ENCODE data around the gene OCA2.
"Not testable (repeated sequence)": the region's sequence is repeated elsewhere in the genome, so short reads cannot be mapped to it uniquely, and the experiment has no call there.

The OCA2 gene

GRCh38 chr15:28021281-28022039 is 77.7 kb downstream of the OCA2 start:
- peak; percentile 75 for DNase-seq

DNA sequence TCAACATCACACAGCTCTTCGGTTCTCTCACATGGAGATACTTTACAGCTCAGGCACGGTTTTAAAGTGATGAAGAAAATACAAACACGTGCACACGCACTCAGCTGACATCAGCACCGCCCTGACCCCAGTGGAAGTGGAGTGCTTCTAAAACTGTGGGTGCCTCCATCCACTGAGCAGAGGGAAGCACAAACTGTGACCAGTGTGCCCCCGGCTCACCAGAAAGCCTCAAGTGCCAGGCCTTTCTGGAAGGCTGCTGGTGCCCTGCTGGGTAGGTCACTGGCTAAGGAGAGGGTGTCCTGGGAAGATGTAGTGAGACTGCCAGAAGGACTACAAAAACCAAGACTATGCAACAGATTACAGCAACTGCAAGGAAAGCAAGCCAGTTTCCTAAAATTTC is 78.5 kb downstream of the OCA2 start:
- DNase-seq, result no peak

DNA sequence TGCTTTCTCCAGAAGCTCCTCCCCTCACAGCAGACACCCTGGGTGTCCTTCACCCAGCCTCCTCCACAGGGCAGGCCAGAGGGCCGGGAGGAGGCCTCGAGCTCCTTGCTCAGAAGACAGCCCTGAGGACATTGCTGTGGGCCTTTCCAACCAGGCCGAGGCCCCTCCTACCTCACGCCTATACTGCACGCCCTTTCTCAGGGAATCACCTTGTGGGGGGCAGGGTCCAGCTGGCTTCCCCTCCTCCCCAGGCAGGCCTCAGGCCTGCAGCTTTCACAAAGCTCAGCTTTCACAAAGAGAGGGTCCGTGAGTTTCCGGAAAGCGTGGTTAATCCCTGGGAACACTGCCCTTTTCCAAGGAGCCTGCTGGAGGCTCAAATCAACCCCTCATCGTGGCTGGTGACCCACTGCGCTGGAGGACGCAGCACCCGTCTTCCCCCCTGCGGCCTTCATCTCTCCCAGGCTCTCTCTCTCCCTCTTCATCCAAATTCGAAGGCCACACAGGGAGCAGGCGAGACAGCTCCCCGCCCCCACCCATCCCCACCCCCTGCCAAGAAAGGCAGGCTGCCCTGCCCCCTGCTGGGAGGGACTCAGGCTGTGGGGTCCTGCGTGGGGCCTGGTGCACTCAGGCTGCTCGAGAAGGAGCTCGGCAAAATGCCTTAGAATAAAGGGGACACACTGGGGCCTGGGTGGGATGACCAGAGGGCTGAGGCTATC is 79.4 kb downstream of the OCA2 start:
- no peak for DNase-seq

DNA sequence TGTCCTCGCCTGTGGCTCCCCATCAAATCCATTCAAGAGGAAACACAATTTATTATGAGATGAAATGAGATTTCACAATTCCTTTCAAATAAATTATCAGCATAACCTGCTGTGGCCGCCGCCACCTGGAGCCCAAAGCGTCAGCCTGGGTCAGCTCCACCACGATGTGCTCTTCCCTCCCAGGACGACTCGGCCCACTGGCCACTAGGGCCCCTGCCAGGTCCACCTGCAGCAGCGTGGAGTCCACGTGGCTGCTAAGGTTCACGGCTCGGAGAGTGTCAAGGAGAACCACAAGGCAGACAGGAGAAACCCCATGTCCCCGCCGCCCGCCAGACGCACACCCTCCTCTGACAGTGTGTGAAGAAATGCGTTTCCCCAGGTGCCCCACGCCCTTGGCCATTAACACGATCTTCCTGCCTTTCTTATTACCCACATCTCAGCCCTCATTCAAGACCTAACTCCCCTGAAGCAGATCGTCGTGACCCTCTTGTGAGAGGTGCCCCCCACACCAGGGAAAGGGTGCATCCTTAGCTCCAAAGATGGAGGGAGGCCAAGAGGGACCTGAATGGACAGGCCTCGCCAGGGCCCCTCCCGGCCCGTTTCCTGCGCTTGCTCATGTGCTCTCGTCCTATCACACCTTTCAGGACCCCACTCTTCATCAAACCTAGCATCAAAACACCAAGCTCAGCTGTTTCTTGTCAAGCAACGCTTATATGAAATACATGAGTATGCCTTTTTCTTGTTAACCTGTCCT is 80.6 kb downstream of the OCA2 start:
- DNase-seq, result no peak

GRCh38 chr15:28017423-28017924 is 81.6 kb downstream of the OCA2 start:
- DNase-seq, result no peak

GRCh38 chr15:28015855-28016254 is 83.3 kb downstream of the OCA2 start:
- no peak for DNase-seq

GRCh38 chr15:28014623-28015200 is 84.4 kb downstream of the OCA2 start:
- DNase-seq, result no peak

DNA sequence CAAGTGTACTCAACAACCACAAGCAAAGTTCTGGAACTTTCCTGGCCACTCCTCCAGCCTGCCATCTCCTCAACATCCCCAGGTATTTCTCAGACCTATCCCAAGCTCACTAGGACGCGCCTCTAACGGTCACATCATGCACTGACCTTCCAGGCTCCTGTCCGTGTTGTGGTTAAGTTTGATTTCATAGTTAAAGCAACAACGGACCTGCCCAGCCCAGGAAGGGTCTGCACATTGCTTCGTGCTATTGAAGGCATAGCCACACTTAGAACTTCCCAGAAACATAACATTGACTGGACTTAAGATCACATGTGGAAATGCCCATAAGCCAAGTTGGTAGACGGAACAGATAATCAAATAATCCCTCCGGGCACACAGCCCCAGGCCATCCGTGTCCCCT is 85.1 kb downstream of the OCA2 start:
- DNase-seq, result no peak

DNA sequence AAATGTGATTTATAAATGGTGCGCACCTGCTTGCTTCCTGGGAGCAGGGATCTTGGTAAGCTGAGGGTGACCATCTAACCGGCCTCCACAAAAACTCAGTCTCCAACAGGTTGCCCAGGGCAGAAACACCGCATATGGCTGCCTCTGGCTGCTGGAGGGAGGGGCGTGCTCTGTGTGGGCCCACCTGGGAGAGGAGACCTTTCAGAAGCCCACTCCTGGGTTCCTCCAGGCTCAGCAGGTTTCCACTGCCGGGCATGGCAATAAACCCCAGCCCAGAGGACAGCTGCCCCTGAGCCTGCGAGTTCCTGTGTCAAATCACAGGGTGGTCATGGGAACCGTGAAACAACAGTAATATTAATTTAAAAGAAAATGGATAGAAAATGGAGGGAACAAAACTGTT is 85.6 kb downstream of the OCA2 start:
- no peak for DNase-seq

DNA sequence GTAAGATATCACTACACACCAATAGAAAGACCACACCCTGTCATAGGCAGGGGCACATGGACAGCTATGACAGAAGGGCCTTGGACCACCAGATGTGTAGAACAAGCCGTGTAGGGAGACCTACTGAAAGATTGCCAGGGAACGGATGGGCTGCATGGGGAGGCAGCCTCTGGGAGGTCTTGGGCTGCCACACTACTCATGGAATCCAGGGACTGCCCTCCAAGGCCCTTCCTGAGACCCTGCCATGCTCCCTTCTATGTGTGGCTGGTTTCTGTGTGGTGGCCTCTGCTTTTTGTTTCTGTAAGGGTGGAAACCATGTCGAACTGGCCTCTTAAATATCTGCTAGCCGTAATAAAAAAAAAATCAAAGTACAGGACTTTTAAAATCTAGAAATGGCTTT is 86.9 kb downstream of the OCA2 start:
- no peak for DNase-seq

DNA sequence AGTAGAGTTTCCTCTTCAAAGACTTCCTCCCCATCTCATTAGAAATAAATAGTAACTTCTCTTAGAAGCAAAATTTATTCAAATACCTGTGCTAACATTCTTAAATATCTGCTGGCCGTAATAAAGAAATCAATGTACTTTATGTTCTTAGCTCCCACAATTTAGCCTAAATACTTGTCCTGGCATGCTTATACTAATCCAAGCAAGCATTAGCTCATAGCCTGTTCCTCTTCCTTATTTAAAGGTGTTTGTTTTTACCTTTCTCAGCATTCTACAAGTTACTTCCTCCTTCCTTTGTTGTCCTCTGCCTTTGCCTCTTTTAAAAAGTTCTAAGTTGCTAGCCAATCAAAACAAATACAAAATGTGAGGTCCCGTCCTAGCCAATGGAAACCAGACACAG is 90.9 kb downstream of the OCA2 start:
- DNase-seq, result not testable (repeated sequence)

- no peak for DNase-seq
Observed at GRCh38 chr15:28006116-28006905, 92.8 kb downstream of the OCA2 start.

DNA sequence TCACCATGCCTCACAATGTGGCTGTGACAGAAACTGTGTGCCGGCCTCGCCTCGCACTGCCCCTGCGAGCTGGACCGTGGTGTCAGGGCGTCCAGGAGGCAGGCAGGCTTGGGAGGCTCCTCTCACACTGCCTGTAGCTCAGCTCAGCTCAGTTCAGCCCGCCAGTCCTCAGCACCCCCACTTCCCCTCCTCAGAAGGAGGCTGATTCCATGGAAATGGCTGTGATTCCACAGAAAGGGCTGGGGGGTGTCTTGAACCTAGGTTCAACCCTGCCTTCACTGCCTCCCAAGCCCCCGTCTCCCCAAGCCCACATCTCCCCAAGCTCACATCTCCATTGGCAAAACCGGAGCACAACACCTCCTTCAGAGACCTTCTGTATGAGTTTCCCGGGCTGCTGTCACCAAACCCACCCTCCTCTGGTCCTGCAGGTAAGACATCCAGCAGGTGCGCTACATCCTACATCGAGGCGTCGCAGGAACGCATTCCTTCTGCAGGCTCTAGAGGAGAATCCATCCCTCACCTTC is 94.0 kb downstream of the OCA2 start:
- DNase-seq, result no peak

- no peak for DNase-seq
Observed at GRCh38 chr15:28004143-28005003, 94.7 kb downstream of the OCA2 start.

- DNase-seq, result no peak
Observed at GRCh38 chr15:28003302-28004037, 95.6 kb downstream of the OCA2 start.

- DNase-seq, result no peak
Observed at GRCh38 chr15:28002867-28003266, 96.2 kb downstream of the OCA2 start.

DNA sequence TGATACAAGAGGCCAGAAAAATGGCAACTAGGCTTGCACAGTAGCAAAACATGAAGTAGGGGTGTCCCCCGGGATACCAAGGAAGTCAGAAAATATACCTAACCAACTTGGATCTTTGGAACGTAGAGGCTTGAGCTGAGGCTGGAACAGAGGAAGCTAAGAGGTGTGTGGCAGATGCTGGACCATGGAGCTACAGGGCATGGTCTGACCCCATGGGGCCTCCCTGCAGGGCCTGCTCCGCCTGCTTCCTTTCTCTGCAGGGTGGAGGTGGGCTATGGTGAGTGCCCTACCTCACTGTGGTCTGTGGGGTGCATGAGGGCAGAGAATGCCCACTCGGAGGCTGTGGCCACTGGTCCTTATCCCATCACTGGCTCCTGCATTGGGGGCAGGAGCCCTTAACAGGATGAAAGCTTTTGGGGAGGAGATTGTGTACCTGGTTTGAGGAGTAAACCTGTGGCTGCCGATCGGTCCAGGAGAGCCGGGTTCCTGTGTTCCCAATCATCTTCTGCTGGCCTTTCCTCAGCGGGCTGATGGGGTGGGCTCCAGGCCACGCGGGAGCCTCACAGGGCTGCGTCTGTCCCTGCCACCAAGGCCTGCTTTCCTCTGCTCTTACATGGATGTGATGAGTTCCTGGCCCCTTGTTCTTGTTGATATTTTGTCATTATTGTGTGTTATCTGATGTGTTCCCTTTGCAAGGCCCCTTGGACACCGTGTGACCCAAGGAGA is 96.8 kb downstream of the OCA2 start:
- DNase-seq, result no peak

DNA sequence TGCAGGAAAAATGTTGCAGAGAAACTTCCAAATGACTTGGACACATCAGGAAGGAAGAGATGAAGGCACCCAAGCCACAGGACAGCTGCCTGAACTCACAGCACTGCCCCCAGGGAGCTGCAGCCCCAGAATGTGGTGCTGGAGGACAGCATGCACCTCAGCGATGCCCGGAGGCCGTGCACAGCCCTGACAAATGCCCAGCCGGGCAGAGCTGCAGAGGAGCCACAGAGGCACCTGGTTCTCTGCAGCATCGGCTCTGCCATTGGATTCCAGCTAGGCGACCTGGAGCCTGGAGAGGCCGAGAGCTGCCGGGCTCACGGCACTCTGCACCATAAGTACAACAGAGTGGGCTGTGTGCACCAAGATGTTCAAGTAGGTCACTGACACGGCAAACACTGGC is 97.5 kb downstream of the OCA2 start:
- no peak for DNase-seq

DNA sequence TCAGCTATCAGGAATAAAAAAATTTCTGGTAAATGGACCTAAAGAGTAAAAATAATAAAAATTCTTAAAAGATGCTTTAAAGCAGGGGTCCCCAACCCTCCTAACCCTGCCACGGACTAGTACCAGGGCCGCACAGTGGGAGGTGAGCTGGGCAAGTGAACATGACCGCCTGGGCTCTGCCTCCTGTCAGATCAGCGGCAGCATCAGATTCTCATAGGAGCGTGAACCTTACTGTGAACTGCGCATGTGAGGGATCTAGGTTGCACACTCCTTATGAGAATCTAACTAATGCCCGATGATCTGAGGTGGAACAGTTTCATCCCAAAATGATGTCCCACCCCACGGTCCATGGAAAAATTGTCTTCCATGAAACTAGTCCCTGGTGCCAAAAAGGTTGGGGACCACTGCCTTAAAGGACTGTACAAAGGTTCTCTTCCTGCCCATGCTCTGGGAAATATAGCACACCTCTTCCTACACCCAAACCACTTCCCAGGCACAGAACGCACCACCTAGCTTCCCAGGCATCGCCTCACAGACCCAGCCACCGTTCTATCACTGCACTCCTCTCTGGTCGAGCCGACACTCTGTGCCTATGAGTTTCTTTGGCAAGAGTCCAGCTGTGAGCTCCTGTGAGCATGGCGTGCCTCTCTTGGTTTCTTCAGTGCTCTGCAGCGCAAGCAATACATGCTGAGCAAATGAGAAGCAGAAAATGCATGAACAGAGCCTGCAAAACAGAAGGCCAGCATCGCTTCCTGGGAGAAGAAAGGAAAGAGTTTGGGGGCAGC is 104.9 kb downstream of the OCA2 start:
- DNase-seq, result no peak
